ENCODE results near the gene RGS6. TPM values are rescaled to one million over a fixed set of nuclear protein-coding genes. Genes with fewer than 3 reads are reported as not detected.

Gene RGS6
- total RNA-seq, 2 donors from 2014 or later: 1.4 to 4.7 TPM

- H3K36me3 ChIP-seq: no peaks in the 10 kb centered on the region
- no peak overlapping the region for H3K27ac ChIP-seq
- H3K4me3 ChIP-seq: no peak overlapping the region
- H3K9me3 ChIP-seq: no peaks in the 10 kb centered on the region
- DNase-seq (ENCODE audit: low spot score): no peak
- ATAC-seq (ENCODE audit: insufficient number of reproducible peaks, low FRiP score, low read depth): no peak
- H3K4me1 ChIP-seq (ENCODE audit: control insufficient read depth in 1 of 2, low read depth in 2 of 2): no peaks in the 10 kb centered on the region
- H3K27me3 ChIP-seq (replicated peaks; ENCODE audit: insufficient read depth): no peaks in the 10 kb centered on the region
- no peak for TF ChIP-seq CTCF (IDR thresholded peaks at IDR 0.05)
Measured at GRCh38 chr14:72002731-72003130, 70.5 kb downstream of the RGS6 start.

- no peak overlapping the region for H3K4me3 ChIP-seq
- no peak for TF ChIP-seq CTCF (IDR thresholded peaks at IDR 0.05)
- no peak for ATAC-seq (ENCODE audit: insufficient number of reproducible peaks, low FRiP score, low read depth)
Measured at GRCh38 chr14:72008666-72009065, 76.4 kb downstream of the RGS6 start.

DNA sequence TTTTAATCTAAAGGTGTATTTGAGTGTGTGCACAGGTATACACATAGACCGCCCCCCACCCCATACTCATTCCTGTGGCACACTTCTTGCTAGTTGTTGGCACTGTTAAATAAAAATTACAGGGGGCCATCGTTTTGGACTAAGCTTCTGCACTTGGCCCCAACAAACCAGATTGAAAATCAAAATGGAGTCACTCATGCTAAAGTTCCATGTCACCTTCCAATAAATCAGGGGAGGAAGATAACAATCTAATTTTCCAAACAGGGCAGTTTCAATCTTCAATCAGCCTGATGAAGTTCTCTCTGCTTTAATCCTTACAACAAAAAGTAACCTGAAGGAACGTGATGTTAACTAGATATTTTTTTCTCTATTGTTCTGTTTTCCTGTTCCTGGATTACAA, 78.2 kb downstream of the RGS6 start:
- H3K36me3 ChIP-seq: no peaks in the 10 kb centered on the region
- H3K4me1 ChIP-seq (ENCODE audit: control insufficient read depth in 1 of 2, low read depth in 2 of 2): no peaks in the 10 kb centered on the region
- ATAC-seq (ENCODE audit: insufficient number of reproducible peaks, low FRiP score, low read depth) (no peak), DNase-seq (ENCODE audit: low spot score) (no peak)
- H3K27me3 ChIP-seq (replicated peaks; ENCODE audit: insufficient read depth): no peaks in the 10 kb centered on the region
- TF ChIP-seq CTCF (IDR thresholded peaks at IDR 0.05): no peak
- H3K4me3 ChIP-seq: no peak overlapping the region
- H3K27ac ChIP-seq: no peak overlapping the region
- H3K9me3 ChIP-seq: no peaks in the 10 kb centered on the region

More at GRCh38 chr14:72008666-72009065, 76.4 kb downstream of the RGS6 start:
- Histone ChIP-seq H3K27ac (no peak overlapping the region), H3K27me3 (replicated peaks; ENCODE audit: insufficient read depth) (no peaks in the 10 kb centered on the region), H3K4me1 (ENCODE audit: control insufficient read depth in 1 of 2, low read depth in 2 of 2) (no peaks in the 10 kb centered on the region), H3K9me3 (no peaks in the 10 kb centered on the region), H3K36me3 (no peaks in the 10 kb centered on the region)
- DNase-seq (ENCODE audit: low spot score): no peak

GRCh38 chr14:72013721-72014345, 81.6 kb downstream of the RGS6 start:
- DNase-seq (ENCODE audit: low spot score) (no peak), ATAC-seq (ENCODE audit: insufficient number of reproducible peaks, low FRiP score, low read depth) (no peak)
- Histone ChIP-seq H3K27ac (no peak overlapping the region), H3K27me3 (replicated peaks; ENCODE audit: insufficient read depth) (no peaks in the 10 kb centered on the region), H3K4me1 (ENCODE audit: control insufficient read depth in 1 of 2, low read depth in 2 of 2) (no peaks in the 10 kb centered on the region), H3K36me3 (no peaks in the 10 kb centered on the region), H3K4me3 (no peak overlapping the region), H3K9me3 (no peaks in the 10 kb centered on the region)
- TF ChIP-seq CTCF (IDR thresholded peaks at IDR 0.05): no peak

DNA sequence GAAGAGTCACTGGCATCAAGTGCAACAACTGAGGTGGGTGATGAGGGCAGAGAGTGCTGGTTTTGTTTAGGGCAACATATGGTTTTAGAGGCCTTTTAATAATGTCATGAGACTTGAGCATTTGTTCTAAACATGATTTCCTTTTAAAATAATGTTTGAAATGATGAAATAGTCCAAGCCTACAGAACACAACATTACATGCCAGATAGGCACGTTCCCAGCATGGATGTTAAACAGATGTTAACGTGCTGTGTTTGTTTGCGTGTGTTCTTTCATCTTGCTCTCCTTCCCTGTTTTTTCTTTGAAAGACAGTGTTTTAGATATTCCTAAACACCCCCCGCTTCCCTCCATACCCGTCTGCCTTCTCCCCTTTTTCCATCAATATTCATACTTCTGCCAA, 82.3 kb downstream of the RGS6 start:
- Histone ChIP-seq H3K9me3 (no peaks in the 10 kb centered on the region), H3K27ac (no peak overlapping the region), H3K4me3 (no peak overlapping the region), H3K4me1 (ENCODE audit: control insufficient read depth in 1 of 2, low read depth in 2 of 2) (no peaks in the 10 kb centered on the region), H3K27me3 (replicated peaks; ENCODE audit: insufficient read depth) (no peaks in the 10 kb centered on the region), H3K36me3 (no peaks in the 10 kb centered on the region)
- DNase-seq (ENCODE audit: low spot score) (no peak), ATAC-seq (ENCODE audit: insufficient number of reproducible peaks, low FRiP score, low read depth) (no peak)
- TF ChIP-seq CTCF (IDR thresholded peaks at IDR 0.05): no peak
